PFSK-1 (cell line): ENCODE data around the gene JPH2.

ENCODE experiments used
- FOXP2 ChIP-seq: optimal IDR thresholded peaks from 2 replicates; pipeline ENCODE3; 2011; ENCODE audit warnings: borderline replicate concordance, control low read depth, inconsistent platforms; ENCODE audit not compliant: insufficient read depth; ENCODE audit errors: extremely low read length, extremely low read depth
- POLR2AphosphoS5 ChIP-seq: IDR thresholded peaks from 2 replicates; pipeline ENCODE4 v1.6.1; 2012; ENCODE audit warnings: low read depth, mild to moderate bottlenecking, control low read depth, low read length, moderate library complexity
- REST ChIP-seq, 2 experiments: IDR thresholded peaks; 2 replicates each; pipeline versions ENCODE4 v1.6.1 to v1.8.0; 2011 to 2012; ENCODE audit warnings: low read depth in 2 of 2, low read length in 2 of 2, control low read depth in 1 of 2, inconsistent platforms in 1 of 2, mild to moderate bottlenecking in 1 of 2, moderate library complexity in 1 of 2; ENCODE audit not compliant: insufficient read depth in 1 of 2
- SIN3A ChIP-seq: IDR thresholded peaks from 2 replicates; pipeline ENCODE4 v1.6.1; 2012; ENCODE audit warnings: mild to moderate bottlenecking, low read length, moderate library complexity, borderline replicate concordance; ENCODE audit not compliant: insufficient read depth
- TAF1 ChIP-seq: IDR thresholded peaks from 2 replicates; pipeline ENCODE4 v1.6.1; 2012; ENCODE audit warnings: low read length, control low read depth, borderline replicate concordance; ENCODE audit not compliant: insufficient read depth

The JPH2 gene

GRCh38 chr20:44080064-44080463 is 106.9 kb downstream of the JPH2 start:
- TF ChIP-seq FOXP2, result no peak
- no peak for TF ChIP-seq REST (IDR thresholded peaks at IDR 0.05; ENCODE audit: insufficient read depth in 1 of 2, low read depth in 2 of 2, low read length in 2 of 2)
- TF ChIP-seq POLR2AphosphoS5, result no peak
- no peak for TF ChIP-seq TAF1
- no peak for TF ChIP-seq SIN3A

- TF ChIP-seq TAF1, result no peak
- no peak for TF ChIP-seq REST (IDR thresholded peaks at IDR 0.05; ENCODE audit: insufficient read depth in 1 of 2, low read depth in 2 of 2, low read length in 2 of 2)
- no peak for TF ChIP-seq FOXP2
- TF ChIP-seq POLR2AphosphoS5, result no peak
- no peak for TF ChIP-seq SIN3A
These were observed 107.7 kb downstream of the JPH2 start for GRCh38 chr20:44079291-44079690.

GRCh38 chr20:44075950-44076232 is 111.1 kb downstream of the JPH2 start:
- no peak for TF ChIP-seq POLR2AphosphoS5
- TF ChIP-seq FOXP2, result no peak
- no peak for TF ChIP-seq TAF1
- TF ChIP-seq REST (IDR thresholded peaks at IDR 0.05; ENCODE audit: insufficient read depth in 1 of 2, low read depth in 2 of 2, low read length in 2 of 2), result no peak
- no peak for TF ChIP-seq SIN3A

- TF ChIP-seq TAF1 (no peak), REST (IDR thresholded peaks at IDR 0.05; ENCODE audit: insufficient read depth in 1 of 2, low read depth in 2 of 2, low read length in 2 of 2) (no peak), FOXP2 (no peak), POLR2AphosphoS5 (no peak), SIN3A (no peak)
These were observed 111.6 kb downstream of the JPH2 start for GRCh38 chr20:44075191-44075949.
